ENCODE results near the gene DCBLD2. TPM values are rescaled to one million over a fixed set of nuclear protein-coding genes. Genes with fewer than 3 reads are reported as not detected.

Gene DCBLD2
- total and polyA plus RNA-seq, 2 of the 13 experiments (the other 11 are each of a cell fraction or from before 2014, with no cell fraction given) = 43.8 to 56.9 TPM

DNA sequence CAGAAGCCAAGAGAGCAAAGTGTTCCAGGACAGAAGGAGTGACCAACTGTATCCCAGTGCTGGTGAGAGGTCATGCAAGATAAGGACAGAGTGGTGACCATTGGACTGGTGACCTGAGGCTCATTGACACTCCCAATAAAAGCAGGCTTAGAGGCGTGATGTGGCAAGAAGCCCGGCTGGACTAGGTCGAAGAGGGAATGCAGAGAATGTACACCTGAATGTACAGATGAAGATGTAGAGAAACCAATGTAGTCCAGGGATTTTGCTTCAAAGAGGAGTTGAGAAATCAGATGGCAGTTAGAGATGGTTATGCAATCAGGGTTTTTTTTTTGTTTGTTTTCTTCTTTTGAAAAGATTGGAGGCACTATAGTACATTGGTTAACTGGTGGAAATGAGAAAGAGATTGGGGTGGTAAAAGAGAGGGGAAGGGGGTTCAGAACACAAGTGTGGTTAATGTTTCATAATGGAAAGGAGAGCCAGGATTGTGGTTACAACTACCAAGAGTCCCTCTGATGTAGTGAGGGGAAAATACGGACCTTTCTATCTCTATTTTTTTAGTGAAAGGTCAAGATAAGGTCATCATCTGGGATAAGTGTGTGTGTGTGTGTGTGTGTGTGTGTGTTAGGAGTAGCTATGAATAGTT, 115.0 kb downstream of the DCBLD2 start (continued):
- peak in 1 of 2 experiments; percentile 85; a peak in 2 of 4 replicates for TF ChIP-seq EP300 (IDR thresholded peaks at IDR 0.05; ENCODE audit: low read depth in 2 of 2, low read length in 2 of 2)
- peak; percentile 57; the same call in 1 of the 2 replicates for TF ChIP-seq EP300 (CRISPR knock-in tag; IDR thresholded peaks at IDR 0.05; ENCODE audit: borderline replicate concordance)
- TF ChIP-seq ZNF710 (CRISPR knock-in tag; IDR thresholded peaks at IDR 0.05; ENCODE audit: borderline replicate concordance) = peak; percentile 86
- peak; percentile 78; the same call in 1 of the 2 replicates for TF ChIP-seq ZKSCAN5 (CRISPR knock-in tag; IDR thresholded peaks at IDR 0.05)
- no peak for TF ChIP-seq ZNF720 (CRISPR knock-in tag; IDR thresholded peaks at IDR 0.05)
- TF ChIP-seq ATF2 (CRISPR knock-in tag; IDR thresholded peaks at IDR 0.05) = peak; percentile 57; the same call in 1 of the 2 replicates
- TF ChIP-seq ATAD3A (CRISPR knock-in tag; IDR thresholded peaks at IDR 0.05) = no peak
- TF ChIP-seq ZMYM4 (CRISPR knock-in tag; IDR thresholded peaks at IDR 0.05) = peak; percentile 83
- peak; percentile 96 for TF ChIP-seq ZEB1 (IDR thresholded peaks at IDR 0.05; ENCODE audit: insufficient replicate concordance, low read depth)
- TF ChIP-seq HBP1 (CRISPR knock-in tag; IDR thresholded peaks at IDR 0.05; ENCODE audit: low read depth) = no peak
- TF ChIP-seq FOXA3 (CRISPR knock-in tag; IDR thresholded peaks at IDR 0.05) = peak; percentile 42
- TF ChIP-seq ZBTB21 (CRISPR knock-in tag; IDR thresholded peaks at IDR 0.05) = no peak
- no peak for TF ChIP-seq BHLHE40 (IDR thresholded peaks at IDR 0.05; ENCODE audit: low read length)
- no peak for TF ChIP-seq MLLT10 (CRISPR knock-in tag; IDR thresholded peaks at IDR 0.05)
- no peak for TF ChIP-seq ZNF329 (CRISPR knock-in tag; IDR thresholded peaks at IDR 0.05; ENCODE audit: low read depth)
- no peak for TF ChIP-seq ZNF816 (CRISPR knock-in tag; IDR thresholded peaks at IDR 0.05; ENCODE audit: borderline replicate concordance)
- TF ChIP-seq PPARG (CRISPR knock-in tag; conservative IDR thresholded peaks at IDR 0.05) = peak; percentile 83

Measured in HepG2 (cell line).